ENCODE results near the gene RELL1.

DNA sequence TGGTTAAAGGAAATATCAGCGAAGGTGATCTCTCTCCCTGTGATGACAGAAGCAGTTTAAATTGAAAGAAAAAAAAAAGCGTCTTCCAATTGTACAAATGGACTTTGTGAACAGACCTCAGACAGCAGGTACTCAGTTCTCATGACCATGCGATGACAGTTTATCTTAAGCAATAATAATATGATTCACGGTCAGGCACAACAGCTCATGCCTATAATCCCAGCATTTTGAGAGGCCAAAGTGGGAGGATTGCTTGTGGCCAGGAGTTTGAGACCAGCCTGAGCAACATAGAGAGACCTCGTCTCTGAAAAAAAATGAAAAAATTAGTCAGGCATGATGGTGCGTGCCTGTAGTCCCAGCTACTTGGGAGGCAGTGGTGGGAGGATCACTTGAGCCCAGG lies 51.0 kb downstream of the RELL1 start:
- TF ChIP-seq POLR2A (IDR thresholded peaks at IDR 0.05; ENCODE audit: low read length) (no peak), GATA1 (IDR thresholded peaks at IDR 0.05; ENCODE audit: low read depth, low read length) (no peak)

Measured in erythroblast (primary cell).